Ramos (cell line): ENCODE results near the gene HHIP.

Source experiments
- in situ Hi-C: fragments of 300-500 bp; cut with MboI; formaldehyde crosslinking; loops from one replicate; pipeline ENCODE4 v1.14.3; 2022; ENCODE audit warnings: low sequenced_read_pairs; ENCODE audit not compliant: unreplicated experiment

Gene HHIP

DNA sequence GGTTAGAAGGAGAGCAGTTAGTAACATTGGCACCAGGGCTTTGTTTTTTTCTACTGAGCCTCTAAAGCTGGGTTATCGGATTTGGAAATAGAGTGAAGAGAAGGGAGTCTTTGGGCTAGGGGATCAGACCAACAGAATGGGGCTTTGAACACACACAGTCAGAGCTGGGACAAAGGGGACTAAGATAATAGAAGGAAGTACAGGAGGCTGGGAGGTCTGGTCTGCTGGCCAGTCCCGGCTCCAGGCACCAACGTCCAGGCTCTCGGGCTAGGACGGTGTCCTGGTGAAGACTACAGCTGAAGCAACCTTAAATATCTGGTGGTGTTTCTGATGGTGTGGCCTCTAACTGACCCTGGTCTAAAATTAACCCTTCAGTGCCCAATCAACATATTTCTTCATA lies 57.5 kb downstream of the HHIP start:
- in situ Hi-C loops = no loop called here

GRCh38 chr4:144705601-144706590 lies 59.9 kb downstream of the HHIP start:
- in situ Hi-C loops = no loop called here

- in situ Hi-C loops = no loop called here
Measured at GRCh38 chr4:144709159-144709558, 63.2 kb downstream of the HHIP start.

DNA sequence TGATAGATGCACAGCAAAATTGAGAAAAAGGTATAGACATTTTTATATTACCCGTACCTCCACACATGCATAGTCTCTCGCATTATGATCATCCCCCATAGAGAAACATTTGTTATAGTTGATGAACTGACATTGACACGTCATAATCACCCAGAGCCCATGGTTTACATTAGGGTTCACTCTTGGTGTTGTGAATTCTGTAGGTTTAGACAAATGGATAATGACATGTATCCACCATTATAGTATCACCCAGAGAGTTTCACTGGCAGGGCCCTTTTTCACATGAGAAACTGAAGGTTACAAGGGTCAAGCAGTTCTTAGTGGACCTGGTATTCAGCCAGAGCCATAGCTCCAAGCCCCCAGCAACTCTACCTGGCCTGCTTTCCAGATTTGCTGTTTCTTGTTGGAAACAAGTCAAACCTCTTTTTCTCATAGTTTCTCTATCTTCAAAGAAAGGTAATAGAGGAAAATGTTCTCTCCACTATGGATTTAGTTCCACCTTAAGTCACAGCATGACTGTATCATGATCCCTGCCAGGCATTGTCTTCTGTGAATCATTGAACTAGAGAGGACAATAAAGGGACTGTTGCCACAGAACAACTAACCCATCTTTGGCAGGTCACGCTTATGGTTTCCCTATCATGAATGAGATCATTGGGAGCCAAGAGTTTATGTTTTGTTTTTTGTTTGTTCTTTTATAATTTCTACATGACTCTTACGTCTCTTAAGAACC lies 64.0 kb downstream of the HHIP start:
- in situ Hi-C loops = no loop called here

GRCh38 chr4:144710526-144710912 lies 64.6 kb downstream of the HHIP start:
- in situ Hi-C loops = no loop called here

- in situ Hi-C loops = no loop called here
Measured at GRCh38 chr4:144711700-144712456, 65.9 kb downstream of the HHIP start.

DNA sequence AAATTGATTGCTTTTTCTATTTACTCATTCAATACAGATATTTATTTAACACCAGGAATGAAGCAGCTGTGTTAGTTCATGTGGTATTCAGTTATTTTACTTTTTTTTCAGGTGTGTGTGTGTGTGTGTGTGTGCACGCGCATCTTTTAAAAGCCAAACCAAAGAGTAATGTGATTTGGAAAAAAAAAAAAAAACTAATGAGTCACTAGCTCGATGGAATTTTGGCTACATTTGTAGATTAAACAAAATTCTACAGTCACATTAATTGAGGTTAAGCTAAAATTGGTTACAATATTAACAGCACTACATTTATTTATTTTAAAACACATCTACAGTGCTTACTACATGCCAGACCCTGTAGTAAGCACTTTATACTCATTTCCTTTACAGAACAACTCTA lies 66.8 kb downstream of the HHIP start:
- in situ Hi-C loops = no loop called here

- in situ Hi-C loops = no loop called here
Measured at GRCh38 chr4:144714166-144714565, 68.2 kb downstream of the HHIP start.

DNA sequence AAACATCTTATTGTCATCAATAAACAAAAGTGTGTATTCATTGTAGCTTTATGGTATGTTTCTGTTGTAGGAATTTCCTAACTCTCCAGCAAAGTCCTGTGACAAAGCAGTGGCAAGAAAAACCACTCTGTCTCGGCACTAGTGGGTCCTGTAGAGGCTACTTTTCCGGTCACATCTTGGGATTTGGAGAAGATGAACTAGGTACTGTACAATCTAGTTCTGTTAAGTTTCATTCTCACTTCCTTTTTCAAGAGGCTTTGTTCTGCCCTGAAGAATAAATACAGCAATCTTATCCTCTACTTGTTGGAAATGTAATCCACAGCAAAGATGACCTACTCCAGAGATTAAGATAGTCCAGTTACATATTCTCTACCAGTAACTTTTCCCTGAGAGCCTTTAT lies 69.3 kb downstream of the HHIP start:
- in situ Hi-C loops = no loop called here

DNA sequence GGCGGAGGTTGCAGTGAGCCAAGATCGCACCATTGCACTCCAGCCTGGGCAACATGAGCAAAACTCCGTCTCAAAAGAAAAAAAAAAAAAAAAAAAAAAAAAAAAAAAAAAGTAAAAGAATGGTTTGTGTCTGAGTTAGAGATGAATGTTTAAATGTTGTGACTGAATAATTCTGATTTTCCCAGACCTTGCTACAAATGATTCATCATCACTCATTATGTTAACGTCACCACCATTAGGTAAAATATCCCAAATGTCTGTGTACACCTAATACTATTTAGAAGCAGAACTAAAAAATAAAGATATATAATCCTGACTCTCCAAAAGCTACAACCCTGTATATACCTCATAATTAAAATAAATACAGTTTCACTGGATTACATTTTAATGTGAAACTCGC lies 70.8 kb downstream of the HHIP start:
- in situ Hi-C loops = no loop called here

- in situ Hi-C loops = no loop called here
Measured at GRCh38 chr4:144718958-144719512, 73.1 kb downstream of the HHIP start.

DNA sequence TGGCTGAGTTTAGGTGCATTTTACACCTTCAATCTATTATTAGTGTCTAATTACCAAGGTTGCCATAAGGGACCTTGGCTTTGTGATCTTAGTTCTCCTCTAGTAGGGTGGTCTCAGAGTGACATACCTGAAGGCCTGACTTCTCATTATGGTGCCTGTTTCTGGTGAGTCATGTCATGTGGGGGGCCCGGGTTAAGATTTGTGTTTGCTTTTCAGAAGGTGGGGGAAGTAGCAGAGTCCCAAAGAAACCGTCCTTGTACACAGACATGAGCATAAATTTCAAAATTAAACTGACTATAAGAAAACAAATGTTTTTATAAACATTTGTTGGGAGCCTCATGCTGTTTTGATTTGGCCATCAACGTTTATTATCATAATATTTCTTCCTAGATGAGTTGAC lies 74.5 kb downstream of the HHIP start:
- in situ Hi-C loops = no loop called here

- in situ Hi-C loops = no loop called here
Measured at GRCh38 chr4:144721994-144722393, 76.0 kb downstream of the HHIP start.

DNA sequence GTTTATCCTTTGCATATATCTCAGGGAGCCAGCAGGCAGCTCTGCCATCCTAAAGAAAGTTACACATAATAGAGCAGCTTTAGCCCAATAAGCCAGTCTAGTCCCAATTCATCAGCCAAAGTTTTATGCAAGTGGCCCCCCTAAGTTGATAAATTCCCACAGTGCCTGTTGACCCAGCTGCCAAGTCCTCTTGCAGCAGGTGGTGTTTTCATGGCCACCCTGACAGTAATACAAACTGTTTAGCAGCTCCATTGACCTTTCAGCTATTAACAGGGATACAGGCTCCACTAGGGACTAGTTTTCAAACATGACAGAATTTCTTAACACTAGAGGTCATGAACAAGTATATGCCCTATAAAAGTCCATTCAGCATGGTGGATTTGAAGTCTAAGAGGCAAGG lies 77.5 kb downstream of the HHIP start:
- in situ Hi-C loops = no loop called here

DNA sequence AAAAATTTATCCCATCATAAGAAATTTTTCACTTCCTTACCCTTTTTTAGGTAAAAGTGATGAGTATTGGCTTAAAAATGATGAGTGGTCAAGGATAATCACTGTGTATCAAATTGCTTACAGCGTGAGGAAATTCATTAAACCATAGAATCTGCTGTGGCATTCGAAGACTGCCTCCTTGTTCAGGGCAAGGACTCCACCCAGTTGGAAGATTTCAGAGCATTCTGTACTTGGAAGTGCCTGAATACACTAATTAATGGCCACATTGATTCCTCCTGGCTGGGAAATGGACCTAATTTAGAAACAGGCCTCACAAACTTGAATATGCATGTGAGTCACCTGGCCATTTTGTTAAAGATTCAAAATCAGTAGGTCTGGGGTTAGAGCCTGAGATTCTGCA lies 83.2 kb downstream of the HHIP start:
- in situ Hi-C loops = no loop called here

GRCh38 chr4:144732584-144733428 lies 86.8 kb downstream of the HHIP start:
- in situ Hi-C loops = no loop called here

DNA sequence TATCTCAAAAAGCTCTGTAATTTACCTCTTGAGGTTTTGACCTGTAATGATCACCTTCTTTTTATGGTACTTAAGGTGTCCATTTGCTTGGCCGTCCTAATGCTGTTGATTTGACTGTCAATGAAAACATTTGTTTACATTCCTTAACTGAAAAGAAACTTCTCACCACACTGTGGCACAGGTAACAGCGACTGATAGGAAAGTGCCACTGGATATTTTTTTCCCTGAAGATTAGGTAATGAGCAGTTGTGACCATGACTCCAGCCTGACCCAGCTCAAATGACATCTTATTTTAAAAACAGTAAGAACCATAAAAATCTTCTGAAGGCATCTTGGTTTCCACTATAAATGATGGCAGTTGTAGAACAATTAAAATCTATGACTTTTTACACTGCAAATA lies 87.6 kb downstream of the HHIP start:
- in situ Hi-C loops = no loop called here

- in situ Hi-C loops = no loop called here
Measured at GRCh38 chr4:144734522-144734921, 88.6 kb downstream of the HHIP start.

DNA sequence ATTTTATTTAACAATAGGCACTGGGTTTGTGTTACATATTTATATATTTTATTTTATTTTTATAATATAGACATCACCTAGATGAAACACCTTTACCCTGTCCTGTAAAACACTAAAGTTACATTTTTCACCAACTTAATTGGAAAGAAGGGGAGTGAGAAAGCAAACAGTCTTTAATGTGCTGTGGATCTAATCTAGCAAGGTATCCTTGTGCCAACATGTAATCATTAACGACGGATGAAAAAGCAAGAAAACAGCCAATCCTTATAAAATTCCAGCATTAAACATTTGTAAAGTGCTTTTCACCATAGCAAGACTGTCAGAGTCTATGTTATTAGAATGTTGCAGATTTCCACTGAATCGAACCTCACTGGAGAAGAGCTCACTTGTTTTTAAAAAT lies 92.7 kb downstream of the HHIP start:
- in situ Hi-C loops = no loop called here
